ENCODE measurements around the gene KLLN.
"Not testable (repeated sequence)": the region's sequence is repeated elsewhere in the genome, so short reads cannot be mapped to it uniquely, and the experiment has no call there.

The KLLN gene, protein sequence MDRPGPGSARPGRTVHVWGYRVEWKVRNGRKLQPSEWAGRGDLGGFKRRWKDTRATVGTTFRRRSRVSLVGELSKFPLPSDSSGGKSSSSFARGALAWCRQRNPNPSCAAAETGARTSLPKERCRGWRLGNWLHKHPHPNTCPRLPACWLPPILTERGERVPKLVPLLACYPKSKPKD

DNA sequence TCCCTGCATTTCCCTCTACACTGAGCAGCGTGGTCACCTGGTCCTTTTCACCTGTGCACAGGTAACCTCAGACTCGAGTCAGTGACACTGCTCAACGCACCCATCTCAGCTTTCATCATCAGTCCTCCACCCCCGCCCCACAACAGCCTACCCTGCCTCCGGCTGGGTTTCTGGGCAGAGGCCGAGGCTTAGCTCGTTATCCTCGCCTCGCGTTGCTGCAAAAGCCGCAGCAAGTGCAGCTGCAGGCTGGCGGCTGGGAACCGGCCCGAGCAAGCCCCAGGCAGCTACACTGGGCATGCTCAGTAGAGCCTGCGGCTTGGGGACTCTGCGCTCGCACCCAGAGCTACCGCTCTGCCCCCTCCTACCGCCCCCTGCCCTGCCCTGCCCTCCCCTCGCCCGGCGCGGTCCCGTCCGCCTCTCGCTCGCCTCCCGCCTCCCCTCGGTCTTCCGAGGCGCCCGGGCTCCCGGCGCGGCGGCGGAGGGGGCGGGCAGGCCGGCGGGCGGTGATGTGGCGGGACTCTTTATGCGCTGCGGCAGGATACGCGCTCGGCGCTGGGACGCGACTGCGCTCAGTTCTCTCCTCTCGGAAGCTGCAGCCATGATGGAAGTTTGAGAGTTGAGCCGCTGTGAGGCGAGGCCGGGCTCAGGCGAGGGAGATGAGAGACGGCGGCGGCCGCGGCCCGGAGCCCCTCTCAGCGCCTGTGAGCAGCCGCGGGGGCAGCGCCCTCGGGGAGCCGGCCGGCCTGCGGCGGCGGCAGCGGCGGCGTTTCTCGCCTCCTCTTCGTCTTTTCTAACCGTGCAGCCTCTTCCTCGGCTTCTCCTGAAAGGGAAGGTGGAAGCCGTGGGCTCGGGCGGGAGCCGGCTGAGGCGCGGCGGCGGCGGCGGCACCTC, at the start of gene KLLN, which contains the start of gene PTEN:
Gene KLLN (minus strand): TSS at position 481 of the 891 bp plus-strand sequence. CDS start 1,046 bp downstream, outside the sequence.
Gene PTEN (plus strand): TSS at position 573 of the 891 bp plus-strand sequence. CDS start 845 bp downstream, outside the sequence.
- peak; percentile 86 for DNase-seq (ENCODE audit: low spot score)

GRCh38 chr10:87903396-87903795, 40.1 kb upstream of the KLLN start:
- DNase-seq (ENCODE audit: low spot score), result not testable (repeated sequence)

DNA sequence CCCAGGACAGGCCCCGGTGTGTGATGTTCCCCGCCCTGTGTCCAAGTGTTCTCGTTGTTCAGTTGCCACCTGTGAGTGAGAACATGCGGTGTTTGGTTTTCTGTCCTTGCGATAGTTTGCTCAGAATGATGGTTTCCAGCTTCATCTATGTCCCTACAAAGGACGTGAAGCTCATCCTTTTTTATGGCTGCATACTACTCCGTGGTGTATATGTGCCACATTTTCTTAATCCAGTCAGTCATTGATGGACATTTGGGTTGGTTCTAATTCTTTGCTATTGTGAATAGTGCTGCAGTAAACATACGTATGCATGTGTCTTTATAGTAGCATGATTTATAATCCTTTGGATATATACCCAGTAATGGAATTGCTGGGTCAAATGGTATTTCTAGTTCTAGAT, 34.6 kb upstream of the KLLN start:
- not testable (repeated sequence) for DNase-seq (ENCODE audit: low spot score)

DNA sequence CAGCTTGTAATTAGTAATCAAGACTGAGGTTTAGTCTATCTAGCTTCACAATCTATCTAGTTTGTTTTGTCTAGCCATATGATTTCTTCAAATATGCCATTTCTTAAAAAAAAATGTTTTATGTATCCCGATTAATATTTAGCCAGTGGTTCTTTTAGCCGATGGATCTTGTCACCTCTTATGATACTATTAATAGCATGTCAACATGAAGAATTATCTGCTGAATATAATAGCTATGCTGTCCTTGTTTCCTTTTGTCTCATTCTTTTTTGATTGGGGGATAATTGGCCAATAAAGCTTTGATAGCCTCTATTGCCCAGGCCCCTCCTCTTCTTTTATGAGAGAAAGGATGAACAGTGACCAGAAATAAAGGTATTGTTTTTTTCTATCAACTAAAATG, 32.9 kb upstream of the KLLN start:
- no peak for DNase-seq (ENCODE audit: low spot score)

DNA sequence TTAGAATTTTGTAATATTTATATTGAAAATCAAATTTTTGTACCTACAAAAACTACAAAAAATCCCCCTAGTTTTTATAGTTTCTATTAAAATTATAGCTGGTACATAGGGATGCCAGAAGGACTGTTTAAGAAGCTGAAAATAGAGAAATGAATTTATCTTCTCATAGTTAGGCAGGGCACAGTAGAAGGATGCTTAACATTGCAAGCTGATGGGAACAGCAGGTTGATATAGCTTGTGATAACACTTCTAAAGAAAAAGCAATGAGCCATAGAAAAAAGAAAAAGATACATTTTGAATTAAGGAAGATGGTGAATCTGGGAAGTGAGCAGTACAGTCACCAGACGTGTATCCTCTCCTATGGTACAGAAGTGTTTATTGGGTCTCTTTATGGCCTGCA, 32.1 kb upstream of the KLLN start:
- no peak for DNase-seq (ENCODE audit: low spot score)

- no peak for DNase-seq (ENCODE audit: low spot score)
These were observed 24.4 kb upstream of the KLLN start for GRCh38 chr10:87887548-87888289.

DNA sequence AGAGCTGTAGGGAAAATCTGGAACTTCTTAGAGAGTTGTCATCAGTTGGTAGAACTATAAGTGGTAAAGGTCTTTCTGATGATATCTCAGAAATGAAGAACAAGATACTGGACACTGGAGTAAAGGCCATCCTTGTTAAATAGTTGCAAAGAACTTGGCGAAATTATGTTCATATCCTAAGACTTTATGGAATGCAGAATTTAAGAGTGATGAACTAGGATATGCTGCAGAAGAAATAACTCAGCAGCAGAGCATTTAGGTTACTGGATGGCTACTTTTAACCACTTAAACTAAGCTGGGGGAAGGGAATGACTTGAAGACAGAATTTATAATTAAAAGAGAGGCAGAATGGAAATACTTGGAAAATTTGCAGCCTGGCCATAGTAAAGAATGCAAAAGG, 23.8 kb upstream of the KLLN start:
- no peak for DNase-seq (ENCODE audit: low spot score)

- no peak for DNase-seq (ENCODE audit: low spot score)
These were observed 23.3 kb upstream of the KLLN start for GRCh38 chr10:87886635-87887034.

DNA sequence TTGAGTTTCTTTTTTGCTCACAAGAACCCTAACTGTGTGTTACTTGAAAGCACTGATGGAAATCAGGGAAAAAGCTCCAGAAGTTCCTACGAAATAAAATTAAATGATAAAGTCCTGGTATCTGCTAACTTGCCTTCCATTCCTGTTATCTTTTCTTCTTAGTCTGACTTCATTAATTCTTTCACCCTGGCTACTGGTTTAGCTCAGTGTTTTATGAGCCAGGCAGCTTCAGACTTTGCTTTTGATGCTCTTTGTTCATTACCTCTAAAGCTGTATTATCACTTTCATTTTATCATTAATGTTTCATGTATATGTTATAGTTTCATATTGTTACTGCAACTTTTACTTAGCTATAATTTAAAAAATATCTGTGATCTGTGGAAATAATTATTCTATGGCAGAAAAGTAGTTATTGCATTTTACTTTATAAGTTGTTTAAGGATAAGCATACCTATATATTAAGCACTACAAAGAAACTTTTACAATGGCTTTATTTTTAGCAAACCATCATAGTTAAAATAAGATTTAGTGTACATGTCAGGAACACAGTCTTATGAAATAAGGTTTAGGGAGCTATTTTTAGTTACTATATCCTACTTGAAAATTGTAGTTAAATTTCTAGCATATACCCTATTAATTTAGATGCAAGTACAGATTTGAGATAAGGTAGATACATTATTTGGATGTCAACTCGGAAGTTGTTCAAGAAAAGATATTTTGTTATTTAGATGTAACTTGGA, 19.4 kb upstream of the KLLN start:
- no peak for DNase-seq (ENCODE audit: low spot score)

DNA sequence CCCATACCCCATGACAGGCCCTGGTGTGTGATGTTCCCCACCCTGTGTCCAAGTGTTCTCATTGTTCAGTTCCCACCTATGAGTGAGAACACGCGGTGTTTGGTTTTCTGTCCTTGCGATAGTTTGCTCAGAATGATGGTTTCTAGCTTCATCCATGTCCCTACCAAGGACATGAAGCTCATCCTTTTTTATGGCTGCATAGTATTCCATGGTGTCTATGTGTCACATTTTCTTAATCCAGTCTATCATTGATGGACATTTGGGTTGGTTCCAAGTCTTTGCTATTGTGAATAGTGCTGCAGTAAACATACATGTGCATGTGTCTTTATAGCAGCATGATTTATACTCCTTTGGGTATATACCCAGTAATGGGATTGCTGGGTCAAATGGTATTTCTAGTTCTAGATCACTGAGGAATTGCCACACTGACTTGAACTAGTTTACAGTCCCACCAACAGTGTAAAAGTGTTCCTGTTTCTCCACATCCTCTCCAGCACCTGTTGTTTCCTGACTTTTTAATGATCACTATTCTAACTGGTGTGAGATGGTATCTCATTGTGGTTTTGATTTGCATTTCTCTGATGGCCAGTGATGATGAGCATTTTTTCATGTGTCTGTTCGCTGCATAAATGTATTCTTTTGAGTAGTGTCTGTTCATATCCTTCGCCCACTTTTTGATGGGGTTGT, 18.2 kb upstream of the KLLN start:
- DNase-seq (ENCODE audit: low spot score), result not testable (repeated sequence)

DNA sequence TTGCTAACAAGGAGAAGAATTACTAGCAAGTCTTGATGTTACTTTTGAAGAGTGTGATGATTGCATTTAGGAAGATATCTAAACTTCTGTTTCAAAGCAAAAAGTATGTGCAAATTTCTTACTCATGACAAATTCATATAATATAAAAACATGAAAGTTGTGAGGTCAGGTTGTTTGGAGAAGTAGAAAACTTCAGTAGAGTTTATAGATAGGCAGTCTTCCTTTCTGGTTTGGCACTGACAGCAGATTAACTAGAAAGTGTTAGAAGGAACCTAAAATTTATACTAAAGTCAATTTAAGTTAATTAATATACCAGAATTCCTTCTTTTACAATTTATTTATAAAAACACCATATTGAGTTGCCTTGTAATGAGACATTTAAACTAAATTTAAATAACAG, 17.0 kb upstream of the KLLN start:
- no peak for DNase-seq (ENCODE audit: low spot score)

DNA sequence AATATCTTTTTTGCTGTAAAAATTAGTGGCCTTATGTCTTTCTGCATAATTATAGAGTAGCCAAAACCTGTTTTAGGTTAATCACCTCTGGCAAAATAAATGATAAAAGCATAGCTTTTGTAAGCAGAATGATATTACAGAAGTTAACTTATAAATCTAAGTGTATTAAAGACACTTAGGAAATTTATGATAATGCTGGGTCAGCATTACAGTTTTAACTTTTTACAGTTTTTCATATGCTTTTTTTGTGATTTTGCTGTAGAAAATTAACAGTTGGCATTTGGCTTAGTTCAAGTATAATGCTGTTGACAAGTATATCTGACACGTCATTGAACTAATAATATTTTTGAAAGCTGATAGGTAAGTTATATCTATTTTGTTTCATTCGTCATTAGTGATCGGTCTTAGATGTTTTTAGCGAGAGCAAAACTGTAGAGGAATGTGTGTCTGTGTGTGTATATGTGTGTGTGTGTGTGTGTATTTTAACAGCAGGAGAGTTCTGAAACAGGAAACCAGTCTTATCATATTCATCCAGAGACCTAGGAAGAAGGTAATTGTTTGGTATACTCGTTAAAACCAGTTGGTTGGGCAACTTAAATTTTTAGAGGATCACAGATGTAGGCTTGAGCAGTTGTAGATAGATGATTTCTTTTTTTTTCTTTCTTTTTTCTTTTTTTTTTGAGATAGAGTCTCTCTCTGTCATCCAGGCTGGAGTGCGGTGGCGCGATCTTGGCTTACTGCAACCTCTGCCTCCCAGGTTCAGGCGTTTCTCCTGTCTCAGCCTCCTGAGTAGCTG, 15.5 kb upstream of the KLLN start:
- no peak for DNase-seq (ENCODE audit: low spot score)

- no peak for DNase-seq (ENCODE audit: low spot score)
These were observed 12.7 kb upstream of the KLLN start for GRCh38 chr10:87875929-87876571.

- DNase-seq (ENCODE audit: low spot score), result no peak
These were observed 10.3 kb upstream of the KLLN start for GRCh38 chr10:87873656-87874055.

DNA sequence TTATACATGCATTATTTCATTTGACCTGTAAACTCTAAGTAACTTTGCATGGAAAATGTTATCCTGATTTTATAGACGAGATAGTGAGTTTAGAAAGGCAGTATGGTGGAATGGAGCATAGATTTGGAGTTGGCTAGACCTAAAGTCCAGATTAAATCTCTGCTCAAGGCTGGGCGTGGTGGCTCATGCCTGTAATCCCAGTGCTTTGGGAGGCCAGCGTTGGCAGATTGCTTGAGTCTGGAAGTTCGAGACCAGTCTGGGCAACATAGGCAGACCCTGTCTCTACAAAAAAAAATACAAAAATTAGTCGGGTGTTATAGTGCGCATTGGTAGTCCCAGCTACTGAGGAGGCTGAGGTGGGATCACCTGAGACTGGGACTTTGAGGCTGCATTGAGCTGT, 9.5 kb upstream of the KLLN start:
- no peak for DNase-seq (ENCODE audit: low spot score)

GRCh38 chr10:87869773-87870551, 6.6 kb upstream of the KLLN start:
- DNase-seq (ENCODE audit: low spot score), result no peak

GRCh38 chr10:87869139-87869538, 5.8 kb upstream of the KLLN start:
- not testable (repeated sequence) for DNase-seq (ENCODE audit: low spot score)

DNA sequence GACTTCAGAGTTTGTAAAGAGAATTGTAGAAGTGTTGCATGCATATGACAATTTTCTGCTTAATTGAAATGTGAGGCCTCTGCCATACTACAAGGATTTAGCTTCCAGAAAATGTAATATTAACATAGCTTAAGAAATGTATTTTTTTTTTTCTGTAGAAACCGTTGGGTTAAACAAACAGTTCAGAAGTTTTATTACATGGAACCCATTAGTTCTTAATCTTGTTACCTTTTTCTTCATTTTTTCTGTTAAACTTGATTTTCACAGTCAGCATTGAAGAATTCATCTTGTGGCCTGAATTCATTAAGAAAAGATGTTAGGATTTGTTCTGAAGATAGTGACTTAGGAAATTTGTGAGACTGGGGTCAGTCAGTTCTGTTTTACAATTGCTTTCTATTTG, 4.9 kb upstream of the KLLN start:
- no peak for DNase-seq (ENCODE audit: low spot score)

- no peak for DNase-seq (ENCODE audit: low spot score)
These were observed 4.1 kb upstream of the KLLN start for GRCh38 chr10:87867453-87867852.

Data from activated CD4-positive, alpha-beta T cell treated with anti-CD3 and anti-CD28 coated beads, Interleukin-2, Interleukin-4, amounts not matched to agents 100 ng/mL and 50 ng/mL, durations not matched to agents 16 hours and 8 hours (primary cell).